ENCODE data around the gene ANKRD40. TPM values are rescaled to one million over a fixed set of nuclear protein-coding genes. Genes with fewer than 3 reads are reported as not detected.

The ANKRD40 gene
- total RNA-seq, 3 donors from 2014 or later: 36.7 to 68.6 (median 38.1) TPM

GRCh38 chr17:50668025-50668837 is 39.5 kb downstream of the ANKRD40 start:
- Histone ChIP-seq H3K4me1 (no peaks in the 10 kb centered on the region), H3K4me3 (no peak overlapping the region), H3K36me3 (no peaks in the 10 kb centered on the region), H3K27ac (no peak overlapping the region), H3K9me3 (no peaks in the 10 kb centered on the region), H3K27me3 (no peaks in the 10 kb centered on the region)
- TF ChIP-seq POLR2A (IDR thresholded peaks at IDR 0.05) (no peak), CTCF (IDR thresholded peaks at IDR 0.05) (no peak), POLR2AphosphoS5 (IDR thresholded peaks at IDR 0.05) (no peak)
- DNase-seq (ENCODE audit: low spot score in 2 of 2): no peak
- intact Hi-C loops (cut with DNase I; ENCODE audit: low total_unique reads): no loop called here

- H3K9me3 ChIP-seq: no peaks in the 10 kb centered on the region
- no peaks in the 10 kb centered on the region for H3K4me1 ChIP-seq
- intact Hi-C loops (cut with DNase I; ENCODE audit: low total_unique reads): no loop called here
- no peak for DNase-seq (ENCODE audit: low spot score in 2 of 2)
- TF ChIP-seq CTCF (IDR thresholded peaks at IDR 0.05): no peak
- no peaks in the 10 kb centered on the region for H3K27me3 ChIP-seq
- H3K4me3 ChIP-seq: no peak overlapping the region
- no peaks in the 10 kb centered on the region for H3K36me3 ChIP-seq
- H3K27ac ChIP-seq: no peak overlapping the region
Measured at GRCh38 chr17:50667259-50668024, 40.3 kb downstream of the ANKRD40 start.

GRCh38 chr17:50666316-50666715 is 41.4 kb downstream of the ANKRD40 start:
- intact Hi-C loops (cut with DNase I; ENCODE audit: low total_unique reads): no loop called here
- H3K27me3 ChIP-seq: no peaks in the 10 kb centered on the region
- no peaks in the 10 kb centered on the region for H3K36me3 ChIP-seq
- H3K9me3 ChIP-seq: no peaks in the 10 kb centered on the region
- DNase-seq (ENCODE audit: low spot score in 2 of 2): no peak
- no peak overlapping the region for H3K27ac ChIP-seq
- H3K4me3 ChIP-seq: no peak overlapping the region
- no peak for TF ChIP-seq POLR2AphosphoS5 (IDR thresholded peaks at IDR 0.05)
- peaks cover 0 to 4% of the 10 kb centered on the region in 2 donors for H3K4me1 ChIP-seq

DNA sequence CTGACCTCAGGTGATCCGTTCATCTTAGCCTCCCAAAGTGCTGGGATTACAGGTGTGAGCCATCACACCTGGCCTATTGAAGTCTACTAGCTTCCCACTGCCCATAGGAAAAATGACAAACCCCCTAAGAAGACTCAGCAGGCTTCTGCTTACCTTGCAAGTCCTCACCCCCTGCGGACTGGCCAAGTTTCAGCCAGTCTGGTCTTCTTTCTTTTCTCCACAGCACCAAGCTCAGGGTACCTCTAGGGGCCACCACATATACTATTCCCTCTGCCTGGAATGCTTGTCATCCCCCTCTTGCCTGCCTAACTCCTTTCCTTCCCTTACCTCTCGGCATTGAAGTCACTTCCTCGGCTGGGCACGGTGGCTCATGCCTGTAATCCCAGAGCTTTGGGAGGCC is 41.9 kb downstream of the ANKRD40 start:
- DNase-seq (ENCODE audit: low spot score in 2 of 2): no peak
- no peaks in the 10 kb centered on the region for H3K36me3 ChIP-seq
- no peak overlapping the region for H3K4me3 ChIP-seq
- H3K4me1 ChIP-seq: peaks cover 0 to 9% of the 10 kb centered on the region in 2 donors
- intact Hi-C loops (cut with DNase I; ENCODE audit: low total_unique reads): no loop called here
- no peaks in the 10 kb centered on the region for H3K9me3 ChIP-seq
- no peak overlapping the region for H3K27ac ChIP-seq
- H3K27me3 ChIP-seq: no peaks in the 10 kb centered on the region
- TF ChIP-seq POLR2A (IDR thresholded peaks at IDR 0.05): no peak
- no peak for TF ChIP-seq POLR2AphosphoS5 (IDR thresholded peaks at IDR 0.05)
- TF ChIP-seq CTCF (IDR thresholded peaks at IDR 0.05): no peak

DNA sequence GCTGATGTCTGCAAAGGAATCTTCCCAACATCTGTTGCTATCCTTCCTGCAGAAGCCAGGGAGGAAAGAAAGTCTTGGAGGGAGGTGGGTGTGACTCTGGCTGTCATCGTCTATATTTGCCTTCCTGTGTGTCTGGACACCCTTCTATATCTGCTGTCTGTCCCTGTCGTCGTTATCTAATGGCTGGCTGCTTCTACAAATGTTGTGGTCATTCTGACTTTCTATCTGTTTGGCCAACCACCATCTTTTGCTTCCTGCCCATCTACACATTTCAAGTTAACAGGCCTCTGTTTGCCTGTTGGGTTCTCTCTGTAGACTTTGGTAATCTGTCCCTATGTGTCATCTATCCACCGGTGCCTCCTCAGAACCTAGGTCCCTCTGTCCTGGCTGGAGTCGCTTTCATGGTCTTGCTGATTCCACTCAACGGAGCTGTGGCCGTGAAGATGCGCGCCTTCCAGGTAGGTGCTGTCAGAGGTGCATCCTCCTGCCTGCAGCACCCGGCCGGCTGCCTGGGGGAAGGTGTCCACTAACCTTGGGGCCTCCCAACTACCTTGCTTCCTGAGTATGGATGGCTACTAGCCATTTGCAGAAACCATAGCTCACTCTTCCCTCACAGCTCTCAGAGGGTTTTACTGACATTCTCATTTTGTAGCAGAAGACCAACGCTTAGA is 42.8 kb downstream of the ANKRD40 start:
- Histone ChIP-seq H3K27me3 (no peaks in the 10 kb centered on the region), H3K36me3 (no peaks in the 10 kb centered on the region), H3K9me3 (no peaks in the 10 kb centered on the region), H3K4me1 (peaks cover 8 to 18% of the 10 kb centered on the region in 2 donors), H3K27ac (no peak overlapping the region), H3K4me3 (no peak overlapping the region)
- TF ChIP-seq POLR2A (IDR thresholded peaks at IDR 0.05): no peak
- no peak for TF ChIP-seq POLR2AphosphoS5 (IDR thresholded peaks at IDR 0.05)
- TF ChIP-seq CTCF (IDR thresholded peaks at IDR 0.05): no peak
- intact Hi-C loops (cut with DNase I; ENCODE audit: low total_unique reads): no loop called here
- no peak for DNase-seq (ENCODE audit: low spot score in 2 of 2)

All from breast epithelium (tissue), 4 donors.